ENCODE measurements around the gene NTN5.
"Not testable (repeated sequence)": the region's sequence is repeated elsewhere in the genome, so short reads cannot be mapped to it uniquely, and the experiment has no call there.

Gene NTN5

DNA sequence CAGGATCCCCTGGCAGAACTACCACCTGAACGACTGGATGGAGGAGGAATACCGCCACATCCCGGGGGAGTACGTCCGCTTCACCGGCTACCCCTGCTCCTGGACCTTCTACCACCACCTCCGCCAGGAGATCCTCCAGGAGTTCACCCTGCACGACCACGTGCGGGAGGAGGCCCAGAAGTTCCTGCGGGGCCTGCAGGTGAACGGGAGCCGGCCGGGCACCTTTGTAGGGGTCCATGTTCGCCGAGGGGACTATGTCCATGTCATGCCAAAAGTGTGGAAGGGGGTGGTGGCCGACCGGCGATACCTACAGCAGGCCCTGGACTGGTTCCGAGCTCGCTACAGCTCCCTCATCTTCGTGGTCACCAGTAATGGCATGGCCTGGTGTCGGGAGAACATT lies 30.5 kb upstream of the NTN5 start:
- H3K36me3 Mint-ChIP-seq (ENCODE audit: low read depth), result peaks cover 46% of the 10 kb centered on the region
- H3K9me3 Mint-ChIP-seq, result peaks cover 17% of the 10 kb centered on the region
- H3K4me1 Mint-ChIP-seq, result peaks cover 10% of the 10 kb centered on the region
- H3K27me3 Mint-ChIP-seq (ENCODE audit: low read depth, poor library complexity), result peaks cover 21% of the 10 kb centered on the region
- DNase-seq, result no peak
- H3K27ac Mint-ChIP-seq, result no peak overlapping the region
- no peak overlapping the region for H3K4me3 Mint-ChIP-seq
- TF ChIP-seq, protein P1, sequence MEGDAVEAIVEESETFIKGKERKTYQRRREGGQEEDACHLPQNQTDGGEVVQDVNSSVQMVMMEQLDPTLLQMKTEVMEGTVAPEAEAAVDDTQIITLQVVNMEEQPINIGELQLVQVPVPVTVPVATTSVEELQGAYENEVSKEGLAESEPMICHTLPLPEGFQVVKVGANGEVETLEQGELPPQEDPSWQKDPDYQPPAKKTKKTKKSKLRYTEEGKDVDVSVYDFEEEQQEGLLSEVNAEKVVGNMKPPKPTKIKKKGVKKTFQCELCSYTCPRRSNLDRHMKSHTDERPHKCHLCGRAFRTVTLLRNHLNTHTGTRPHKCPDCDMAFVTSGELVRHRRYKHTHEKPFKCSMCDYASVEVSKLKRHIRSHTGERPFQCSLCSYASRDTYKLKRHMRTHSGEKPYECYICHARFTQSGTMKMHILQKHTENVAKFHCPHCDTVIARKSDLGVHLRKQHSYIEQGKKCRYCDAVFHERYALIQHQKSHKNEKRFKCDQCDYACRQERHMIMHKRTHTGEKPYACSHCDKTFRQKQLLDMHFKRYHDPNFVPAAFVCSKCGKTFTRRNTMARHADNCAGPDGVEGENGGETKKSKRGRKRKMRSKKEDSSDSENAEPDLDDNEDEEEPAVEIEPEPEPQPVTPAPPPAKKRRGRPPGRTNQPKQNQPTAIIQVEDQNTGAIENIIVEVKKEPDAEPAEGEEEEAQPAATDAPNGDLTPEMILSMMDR (IDR thresholded peaks at IDR 0.05), result no peak

DNA sequence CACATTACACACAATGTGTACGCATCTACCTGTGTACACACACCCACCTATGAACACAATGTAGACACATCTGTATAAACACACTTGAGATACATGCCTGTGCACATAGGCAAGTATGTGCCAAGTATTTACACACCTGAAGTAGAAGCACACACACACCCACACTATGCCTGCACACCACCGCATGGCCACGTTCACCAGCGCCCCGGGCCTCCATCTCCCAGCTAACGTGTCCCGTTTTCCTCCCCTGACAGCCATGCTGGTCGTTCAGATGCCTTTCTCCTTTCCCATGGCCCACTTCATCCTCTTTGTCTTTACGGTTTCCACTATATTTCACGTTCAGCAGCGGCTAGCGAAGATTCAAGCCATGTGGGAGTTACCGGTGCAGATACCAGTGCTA lies 29.9 kb upstream of the NTN5 start:
- peaks cover 17% of the 10 kb centered on the region for H3K9me3 Mint-ChIP-seq
- peaks cover 10% of the 10 kb centered on the region for H3K4me1 Mint-ChIP-seq
- no peak overlapping the region for H3K27ac Mint-ChIP-seq
- no peak overlapping the region for H3K4me3 Mint-ChIP-seq
- TF ChIP-seq, protein P1 (IDR thresholded peaks at IDR 0.05), result no peak
- no peak for DNase-seq
- peaks cover 43% of the 10 kb centered on the region for H3K36me3 Mint-ChIP-seq (ENCODE audit: low read depth)
- H3K27me3 Mint-ChIP-seq (ENCODE audit: low read depth, poor library complexity), result peaks cover 21% of the 10 kb centered on the region

DNA sequence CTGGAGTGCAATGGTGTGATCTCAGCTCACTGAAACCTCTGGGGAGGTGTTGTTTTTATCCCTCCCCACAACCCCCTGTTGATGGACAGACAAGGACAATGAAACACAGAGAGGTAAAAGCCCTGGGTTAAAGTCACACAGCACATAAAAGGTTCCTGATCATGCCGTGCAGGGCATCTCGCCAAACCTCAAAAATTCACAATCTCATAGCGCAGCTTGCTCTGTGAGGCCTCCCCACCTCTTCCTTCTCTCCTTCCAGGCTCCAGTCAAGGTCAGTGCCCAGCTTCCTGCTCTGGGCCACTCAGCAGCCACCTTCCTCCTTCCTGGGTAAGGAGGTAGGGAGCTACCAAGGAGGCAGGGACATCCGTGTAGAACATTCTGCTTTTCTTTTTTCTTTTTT lies 25.2 kb upstream of the NTN5 start:
- no peak overlapping the region for H3K27ac Mint-ChIP-seq
- TF ChIP-seq, protein P1 (IDR thresholded peaks at IDR 0.05), result no peak
- peaks cover 21% of the 10 kb centered on the region for H3K36me3 Mint-ChIP-seq (ENCODE audit: low read depth)
- peaks cover 12% of the 10 kb centered on the region for H3K9me3 Mint-ChIP-seq
- peaks cover 25% of the 10 kb centered on the region for H3K4me1 Mint-ChIP-seq
- peak overlapping the region; percentile 23 for H3K4me3 Mint-ChIP-seq
- H3K27me3 Mint-ChIP-seq (ENCODE audit: low read depth, poor library complexity), result peaks cover 58% of the 10 kb centered on the region
- DNase-seq, result no peak

DNA sequence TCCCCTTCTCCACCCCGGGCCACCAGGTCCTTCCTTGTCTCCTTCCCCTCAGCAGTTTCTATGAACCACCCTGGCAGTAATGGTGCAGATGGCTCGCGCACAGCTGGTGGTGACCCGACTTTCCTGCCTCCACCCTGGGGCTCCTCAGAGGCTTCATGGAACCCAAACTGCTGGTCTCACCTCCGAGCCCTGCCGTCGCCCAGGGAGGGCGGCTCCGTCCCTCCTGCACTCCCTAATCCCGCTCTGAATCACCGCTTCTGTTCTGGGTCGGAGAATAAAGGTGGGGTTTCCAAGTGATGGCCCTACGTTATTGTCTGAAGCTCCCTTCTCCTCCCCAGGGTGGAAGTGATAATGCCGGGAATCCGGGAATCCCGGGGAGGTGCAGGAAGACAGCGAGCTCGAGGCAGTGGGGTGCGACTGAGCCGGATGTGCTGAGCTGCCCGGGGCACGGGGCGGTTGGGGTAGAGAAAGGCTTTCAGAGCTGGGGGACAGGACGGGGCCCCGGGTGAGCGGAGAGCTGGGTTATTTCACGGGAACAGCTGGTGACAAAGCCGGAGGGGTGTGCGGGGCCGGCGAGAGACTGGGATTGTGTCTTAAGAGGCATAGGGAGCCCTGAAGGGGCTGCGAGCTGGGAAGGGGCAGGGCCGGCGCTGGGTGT lies 23.7 kb upstream of the NTN5 start:
- Mint-ChIP-seq H3K27ac (no peak overlapping the region), H3K36me3 (ENCODE audit: low read depth) (peaks cover 14% of the 10 kb centered on the region), H3K4me3 (peak overlapping the region; percentile 80), H3K27me3 (ENCODE audit: low read depth, poor library complexity) (peaks cover 62% of the 10 kb centered on the region), H3K9me3 (peaks cover 7% of the 10 kb centered on the region), H3K4me1 (peaks cover 25% of the 10 kb centered on the region)
- no peak for DNase-seq
- TF ChIP-seq, protein P1 (IDR thresholded peaks at IDR 0.05), result no peak

DNA sequence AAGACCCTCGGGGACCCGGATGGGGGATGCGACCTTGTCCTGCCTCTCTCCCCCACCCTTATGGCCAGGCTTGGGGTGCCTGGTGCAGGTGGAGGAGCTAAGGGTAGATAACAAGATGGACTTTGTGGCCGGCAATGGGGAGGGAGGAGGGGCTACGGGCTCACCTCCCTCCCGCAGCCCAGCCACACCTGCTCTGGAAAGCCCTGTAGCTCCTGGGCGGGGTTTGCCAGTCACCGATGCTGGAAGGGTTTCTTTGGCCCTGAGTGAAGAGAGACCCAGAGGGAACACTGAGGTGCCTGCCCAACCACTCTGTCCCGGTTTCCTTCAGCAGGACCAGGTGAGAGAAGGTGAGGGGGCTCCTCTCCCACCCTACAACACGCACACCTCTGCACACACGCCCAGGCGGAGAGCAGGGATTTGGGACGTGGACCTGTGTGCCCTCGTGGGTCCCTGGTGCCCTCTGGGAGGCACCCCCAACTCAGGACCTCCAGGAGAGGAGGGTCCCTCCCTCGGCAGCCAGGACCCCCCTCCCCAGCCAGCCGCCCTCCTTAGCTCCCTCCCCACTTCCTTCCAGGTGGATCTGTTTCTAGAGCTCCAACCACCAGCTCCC lies 23.0 kb upstream of the NTN5 start, which contains the start of gene FUT2:
FUT2 (plus strand) TSS at position 229 of the 610 bp plus-strand sequence. CDS start 6,986 bp downstream, outside the sequence.
- peaks cover 7% of the 10 kb centered on the region for H3K9me3 Mint-ChIP-seq
- TF ChIP-seq, protein P1 (IDR thresholded peaks at IDR 0.05), result no peak
- no peak within 1 kb of the TSS for H3K27ac Mint-ChIP-seq
- H3K36me3 Mint-ChIP-seq (ENCODE audit: low read depth), result peaks cover 13% of the 10 kb centered on the region
- peaks cover 25% of the 10 kb centered on the region for H3K4me1 Mint-ChIP-seq
- DNase-seq, result no peak
- H3K4me3 Mint-ChIP-seq, result peak within 1 kb of the TSS; percentile 80
- peaks cover 62% of the 10 kb centered on the region for H3K27me3 Mint-ChIP-seq (ENCODE audit: low read depth, poor library complexity)

DNA sequence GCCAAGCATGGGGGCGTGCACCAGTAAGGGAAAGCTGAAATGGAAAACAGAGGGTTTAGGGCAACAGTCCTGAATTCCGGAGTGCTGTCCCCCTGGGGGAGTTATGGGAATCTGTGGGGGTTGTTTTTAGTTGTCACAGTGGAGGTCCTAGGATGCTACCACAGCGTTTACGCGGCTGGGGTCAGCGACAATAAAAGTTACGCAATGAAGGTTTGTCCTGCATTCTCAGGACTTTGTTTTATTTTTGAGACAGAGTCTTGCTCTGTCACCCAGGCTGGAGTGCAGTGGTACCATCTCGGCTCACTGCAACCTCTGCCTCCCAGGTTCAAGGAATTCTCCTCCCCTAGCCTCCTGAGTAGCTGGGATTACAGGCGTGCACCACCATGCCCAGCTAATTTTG lies 20.8 kb upstream of the NTN5 start:
- not testable (repeated sequence) for H3K4me3 Mint-ChIP-seq; H3K27ac Mint-ChIP-seq; DNase-seq; H3K9me3 Mint-ChIP-seq; H3K36me3 Mint-ChIP-seq (ENCODE audit: low read depth)
- peaks cover 22% of the 10 kb centered on the region for H3K4me1 Mint-ChIP-seq
- H3K27me3 Mint-ChIP-seq (ENCODE audit: low read depth, poor library complexity), result peaks cover 54% of the 10 kb centered on the region
